AG10803 (cell line): ENCODE results near the gene CLEC2D.

Source experiments
- DNase-seq: peaks from one replicate; pipeline ENCODE4 v3.0.0; 2010; ENCODE audit warnings: low read depth
- H3K4me3 ChIP-seq: 2 replicates; pipeline ENCODE4 v1.5.1; 2011; ENCODE audit warnings: mild to moderate bottlenecking, low read length, control low read depth
- TF ChIP-seq, protein P1 (sequence below): conservative IDR thresholded peaks from 2 replicates; pipeline ENCODE4 v1.5.1; 2011; ENCODE audit warnings: mild to moderate bottlenecking, low read length, control low read depth, inconsistent platforms

CLEC2D gene

DNA sequence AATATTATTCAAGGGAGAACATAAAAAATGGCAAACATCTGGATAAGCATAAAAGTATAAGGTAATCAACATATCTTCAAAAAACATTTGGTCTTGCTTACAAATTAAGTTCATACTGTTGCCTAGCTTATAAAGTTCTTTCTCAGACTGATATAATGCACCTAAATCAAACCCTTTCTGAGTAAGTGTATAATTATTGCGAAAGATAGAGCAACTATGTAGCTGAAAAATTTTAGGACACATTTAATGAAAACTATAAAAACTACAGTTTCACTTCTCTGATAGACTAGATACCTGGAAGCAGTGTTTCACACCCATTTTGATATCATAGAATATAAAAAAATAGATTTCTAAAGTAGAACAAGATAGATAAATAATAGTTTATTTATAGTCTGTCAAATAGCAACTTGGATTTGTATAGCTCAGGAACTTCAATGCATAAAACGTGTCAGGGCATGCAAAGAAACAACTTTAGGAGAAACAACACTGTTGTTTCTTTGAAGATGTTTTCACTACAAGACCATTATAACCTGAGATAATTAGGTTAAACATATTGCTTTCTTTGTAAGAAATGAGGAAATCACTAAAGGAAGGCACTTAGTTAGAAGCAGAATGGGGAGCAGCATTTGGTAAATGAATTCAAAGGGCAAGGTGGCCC lies 55.8 kb downstream of the CLEC2D start:
- H3K4me3 ChIP-seq: no peak overlapping the region
- no peak for DNase-seq
- TF ChIP-seq, protein P1, sequence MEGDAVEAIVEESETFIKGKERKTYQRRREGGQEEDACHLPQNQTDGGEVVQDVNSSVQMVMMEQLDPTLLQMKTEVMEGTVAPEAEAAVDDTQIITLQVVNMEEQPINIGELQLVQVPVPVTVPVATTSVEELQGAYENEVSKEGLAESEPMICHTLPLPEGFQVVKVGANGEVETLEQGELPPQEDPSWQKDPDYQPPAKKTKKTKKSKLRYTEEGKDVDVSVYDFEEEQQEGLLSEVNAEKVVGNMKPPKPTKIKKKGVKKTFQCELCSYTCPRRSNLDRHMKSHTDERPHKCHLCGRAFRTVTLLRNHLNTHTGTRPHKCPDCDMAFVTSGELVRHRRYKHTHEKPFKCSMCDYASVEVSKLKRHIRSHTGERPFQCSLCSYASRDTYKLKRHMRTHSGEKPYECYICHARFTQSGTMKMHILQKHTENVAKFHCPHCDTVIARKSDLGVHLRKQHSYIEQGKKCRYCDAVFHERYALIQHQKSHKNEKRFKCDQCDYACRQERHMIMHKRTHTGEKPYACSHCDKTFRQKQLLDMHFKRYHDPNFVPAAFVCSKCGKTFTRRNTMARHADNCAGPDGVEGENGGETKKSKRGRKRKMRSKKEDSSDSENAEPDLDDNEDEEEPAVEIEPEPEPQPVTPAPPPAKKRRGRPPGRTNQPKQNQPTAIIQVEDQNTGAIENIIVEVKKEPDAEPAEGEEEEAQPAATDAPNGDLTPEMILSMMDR: no peak

DNA sequence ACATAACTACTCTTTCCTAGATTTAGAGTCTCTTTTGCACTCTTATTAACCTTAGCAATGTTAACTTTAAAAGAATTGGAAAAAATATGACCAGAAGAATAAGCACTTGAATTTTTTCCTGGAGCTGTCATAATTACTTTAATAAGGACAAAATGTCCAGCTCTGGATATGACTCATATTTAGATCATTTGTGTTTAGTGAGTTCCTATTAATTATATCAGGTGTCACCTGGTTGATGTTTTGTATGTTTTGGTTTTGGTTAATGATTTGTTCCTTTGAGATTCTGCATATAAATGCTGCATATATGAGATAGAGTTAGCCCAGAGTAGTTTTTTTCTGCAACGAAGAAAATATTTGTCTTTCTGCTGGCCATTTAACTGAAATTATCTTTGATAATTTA lies 58.3 kb downstream of the CLEC2D start:
- H3K4me3 ChIP-seq: no peak overlapping the region

DNA sequence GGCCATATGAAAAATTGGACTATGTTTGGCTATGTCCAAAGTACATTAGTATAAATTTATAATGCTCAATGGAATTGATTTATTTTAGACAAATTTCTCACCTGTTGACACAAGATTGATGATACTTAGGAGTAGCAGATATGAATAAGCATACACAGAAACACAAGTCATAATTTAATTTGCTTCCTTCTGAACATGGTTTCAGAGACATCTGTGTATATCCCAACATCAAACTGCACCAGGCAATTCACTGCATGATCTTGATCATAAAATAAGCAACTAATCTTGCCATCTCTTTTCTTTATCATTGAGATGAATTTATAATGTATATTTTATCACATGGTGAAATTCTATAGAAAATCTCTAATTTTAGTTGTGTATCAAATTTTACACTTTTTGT lies 59.6 kb downstream of the CLEC2D start:
- TF ChIP-seq, protein P1: no peak

More for the DNA sequence above, 58.3 kb downstream of the CLEC2D start:
- DNase-seq: no peak
- TF ChIP-seq, protein P1: no peak

DNA sequence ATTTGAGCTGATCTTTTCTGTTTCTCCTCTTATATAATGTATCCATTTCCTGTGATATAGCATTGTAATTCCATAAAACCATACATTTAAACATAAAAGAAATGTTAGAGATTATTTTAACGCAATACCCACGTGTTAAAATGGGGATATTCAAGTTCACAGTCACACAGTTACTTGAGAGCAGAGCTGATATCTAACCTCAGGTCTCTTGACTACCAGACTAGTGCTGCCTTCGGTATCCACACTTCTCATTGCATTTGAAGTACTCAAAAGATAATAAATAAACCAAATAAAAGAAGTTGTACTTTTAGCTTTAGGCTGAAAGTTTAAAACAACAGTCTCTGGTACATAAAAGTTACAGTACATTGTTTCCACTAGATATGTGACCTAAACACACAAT lies 60.5 kb downstream of the CLEC2D start:
- TF ChIP-seq, protein P1: no peak
- no peak for DNase-seq
- H3K4me3 ChIP-seq: no peak overlapping the region

More for the DNA sequence above, 59.6 kb downstream of the CLEC2D start:
- DNase-seq: no peak
- H3K4me3 ChIP-seq: no peak overlapping the region

DNA sequence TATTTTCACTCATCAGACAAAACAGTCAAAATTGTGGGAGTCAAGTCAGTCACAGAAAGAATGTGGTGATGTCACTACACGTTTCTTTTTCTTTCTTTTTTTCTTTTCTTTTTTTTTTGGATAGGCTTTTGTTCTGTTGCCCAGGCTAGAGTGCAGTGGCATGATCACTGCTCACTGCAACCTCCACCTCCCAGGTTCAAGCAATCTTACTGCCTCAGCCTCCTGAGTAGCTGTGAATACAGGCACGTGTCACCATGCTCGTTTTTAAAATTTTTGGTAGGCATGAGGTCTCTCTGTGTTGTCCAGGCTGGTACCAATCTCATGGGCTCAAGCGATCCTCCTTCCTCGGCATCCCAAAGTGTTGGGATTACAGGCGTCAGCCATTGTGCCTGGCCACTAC lies 61.1 kb downstream of the CLEC2D start:
- TF ChIP-seq, protein P1: no peak
- no peak for DNase-seq
- H3K4me3 ChIP-seq: no peak overlapping the region

DNA sequence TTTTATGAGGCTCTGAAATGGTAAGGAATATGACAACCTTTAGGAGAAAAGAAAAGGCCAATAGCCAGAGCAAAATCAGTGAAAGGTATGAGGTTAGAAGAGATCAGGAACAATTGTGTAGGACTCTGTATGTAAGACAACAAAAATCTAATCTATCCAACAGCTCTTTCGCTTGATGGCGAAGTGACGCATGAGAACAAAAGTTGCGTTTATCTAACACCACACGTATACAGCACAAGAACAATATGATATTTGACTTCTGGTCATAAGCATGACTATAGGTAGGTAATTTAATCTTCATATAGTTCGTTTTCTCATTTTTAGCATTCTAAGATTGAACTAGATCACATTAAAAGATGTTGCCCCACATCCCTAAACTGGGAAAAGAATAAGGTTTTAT lies 61.9 kb downstream of the CLEC2D start:
- no peak for DNase-seq
- no peak overlapping the region for H3K4me3 ChIP-seq

DNA sequence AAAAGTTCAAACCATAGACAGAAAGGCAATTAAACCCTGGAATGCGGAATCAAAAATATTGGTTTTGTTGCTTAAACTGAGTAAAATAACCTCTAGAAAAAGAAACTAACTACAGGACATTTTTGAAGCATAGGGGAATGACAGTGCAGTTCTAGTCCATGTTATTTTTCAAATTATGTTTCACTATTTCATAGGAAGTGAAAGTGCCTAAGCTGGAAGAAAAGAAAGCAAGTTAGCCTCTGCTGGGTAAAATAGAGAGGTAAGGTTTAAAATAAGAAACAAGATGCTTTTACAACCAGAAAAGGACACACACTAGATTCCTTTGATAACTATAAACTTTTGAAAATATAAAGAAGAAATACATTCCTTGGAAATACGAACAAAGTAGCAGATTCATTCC lies 62.3 kb downstream of the CLEC2D start:
- H3K4me3 ChIP-seq: no peak overlapping the region
- DNase-seq: no peak
- TF ChIP-seq, protein P1: no peak

More for the DNA sequence above, 61.9 kb downstream of the CLEC2D start:
- TF ChIP-seq, protein P1: no peak
